ENCODE measurements around the gene NABP1. TPM values are rescaled to one million over a fixed set of nuclear protein-coding genes. Genes with fewer than 3 reads are reported as not detected.

Gene NABP1, protein sequence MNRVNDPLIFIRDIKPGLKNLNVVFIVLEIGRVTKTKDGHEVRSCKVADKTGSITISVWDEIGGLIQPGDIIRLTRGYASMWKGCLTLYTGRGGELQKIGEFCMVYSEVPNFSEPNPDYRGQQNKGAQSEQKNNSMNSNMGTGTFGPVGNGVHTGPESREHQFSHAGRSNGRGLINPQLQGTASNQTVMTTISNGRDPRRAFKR
- 76.4 and 98.8 TPM in 2 replicates for total RNA-seq

DNA sequence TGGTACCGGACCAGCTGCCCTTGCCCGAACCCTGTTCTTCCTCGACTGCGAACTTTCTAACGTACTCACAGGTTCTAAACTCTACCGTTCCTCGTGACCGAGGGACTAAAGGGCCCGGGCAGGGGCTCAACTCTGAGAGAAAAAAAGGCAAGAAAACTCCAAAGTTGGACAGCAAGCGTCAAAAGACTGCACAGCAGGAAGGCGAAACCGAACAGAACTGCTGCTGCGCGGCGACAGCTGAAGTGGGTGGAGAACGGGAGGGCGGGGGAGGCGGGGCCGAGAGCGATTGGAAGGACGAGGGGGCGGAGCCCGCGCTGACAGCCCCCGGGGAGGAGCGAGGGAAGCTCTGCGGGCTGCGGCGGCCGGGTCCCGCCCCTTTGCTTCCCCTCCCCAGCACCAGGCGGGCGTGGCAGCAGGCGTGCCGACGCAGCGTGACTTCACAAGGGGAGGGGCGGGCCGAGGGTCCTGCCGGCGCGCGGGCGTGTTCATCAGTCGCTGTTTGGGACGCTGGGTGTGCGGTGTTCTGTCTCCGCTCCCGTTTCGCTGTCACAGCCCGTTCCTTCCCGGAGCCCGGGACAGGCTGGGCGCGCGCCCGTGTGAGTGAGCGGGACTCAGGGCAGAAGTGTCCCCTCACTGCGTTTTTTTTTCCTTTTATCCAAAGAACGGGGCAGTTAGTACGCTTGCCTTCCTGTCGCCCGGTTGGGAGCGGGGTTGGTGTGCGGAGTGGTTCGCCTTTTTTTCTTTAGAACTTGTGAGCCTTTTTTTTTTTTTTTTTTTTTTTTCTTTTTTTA, at the start of gene NABP1:
Gene NABP1, plus strand, starts transcription at position 491 of the 791 bp plus-strand sequence. CDS start 479 bp downstream, outside the sequence.

Other genes with a start within 250 kb of the NABP1 start
- gene CAVIN2, start 169.0 kb downstream of the NABP1 start, total RNA-seq = 1.2 and 4.4 TPM in 2 replicates

Measured in uterine smooth muscle cell (primary cell).